ENCODE measurements around the gene RAB26.
A peak's percentile ranks its signal among the peaks of the same experiment; 100 is the strongest.
"Not testable (repeated sequence)": the region's sequence is repeated elsewhere in the genome, so short reads cannot be mapped to it uniquely, and the experiment has no call there.

Gene RAB26

DNA sequence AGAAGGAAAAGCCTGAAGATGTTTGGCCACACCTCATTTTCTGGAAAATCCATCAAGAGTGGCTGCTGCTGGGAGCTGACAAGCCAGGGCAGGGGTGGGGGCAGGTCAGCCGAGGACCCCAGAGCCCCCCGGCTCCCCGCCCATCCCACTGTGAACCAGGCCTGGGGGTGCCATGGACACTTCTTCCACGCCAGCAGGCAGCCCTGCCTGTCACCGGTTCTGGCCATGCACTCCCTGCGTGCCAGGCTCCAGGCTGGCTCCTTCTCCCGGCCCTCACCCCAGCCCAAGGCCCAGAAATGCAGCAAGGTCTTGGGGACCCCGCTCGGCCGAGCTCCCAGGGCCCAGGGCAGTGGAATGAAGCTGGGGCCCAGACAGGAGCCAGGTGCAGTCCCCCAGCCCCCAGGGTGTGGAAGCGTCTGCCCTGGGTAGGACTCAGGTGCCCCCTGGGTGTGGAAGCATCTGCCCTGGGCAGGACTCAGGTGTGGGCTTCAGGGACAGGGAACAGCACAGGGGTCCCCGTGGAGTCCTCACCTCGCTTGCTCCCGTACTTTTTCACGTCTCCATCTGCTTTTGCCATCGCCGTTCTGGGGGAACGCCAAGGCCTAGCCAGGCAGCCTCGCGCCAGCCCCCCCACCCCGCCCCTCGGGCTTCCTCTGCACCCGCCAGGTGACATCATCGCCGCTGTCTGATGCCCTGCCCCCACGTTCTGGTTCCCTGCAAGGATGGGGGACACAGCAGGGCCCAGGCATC, 25.3 kb upstream of the RAB26 start:
- not testable (repeated sequence) for H3K4me3 ChIP-seq (ENCODE audit: low read length); H2AFZ ChIP-seq (ENCODE audit: low read depth, low read length); H3K9me3 ChIP-seq (ENCODE audit: low read length); H3K27me3 ChIP-seq (ENCODE audit: insufficient read depth, low read length); H3K36me3 ChIP-seq (ENCODE audit: insufficient read depth, low read length)
- H3K4me1 ChIP-seq (ENCODE audit: insufficient read depth, low read length): peaks cover 29% of the 10 kb centered on the region

DNA sequence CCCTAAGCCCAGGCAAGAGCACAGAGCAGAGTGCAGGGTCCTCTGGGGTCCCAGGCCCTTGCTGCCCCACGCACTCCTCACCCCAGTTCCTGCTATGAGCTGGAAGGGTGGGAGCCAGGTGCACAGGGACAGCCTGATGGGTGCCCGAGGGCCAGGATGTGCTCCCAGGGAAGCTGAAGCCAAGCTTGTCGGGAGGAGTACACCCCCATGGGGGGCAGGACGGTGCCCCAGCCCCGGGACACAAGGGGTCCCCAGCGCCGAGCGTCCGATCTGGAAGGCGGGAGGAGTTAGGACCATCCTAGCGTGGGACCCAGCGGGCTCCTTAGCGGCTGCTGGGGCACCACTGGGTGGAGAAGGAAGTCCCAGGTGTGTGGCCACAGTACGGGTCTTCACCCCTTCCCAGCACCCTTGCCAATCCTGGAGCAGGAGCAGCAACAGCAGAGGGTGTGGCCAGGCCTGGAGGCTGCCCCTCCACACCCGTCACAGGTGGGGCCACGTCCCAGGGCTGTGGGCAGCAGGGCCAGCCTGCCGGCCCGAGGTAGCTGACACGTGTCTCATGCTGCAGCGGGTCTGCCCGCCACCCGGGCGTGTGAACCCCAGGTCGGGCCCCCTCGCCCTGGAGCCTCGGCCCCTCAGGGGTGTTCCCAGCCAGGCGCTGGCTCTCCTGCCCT, 24.6 kb upstream of the RAB26 start:
- not testable (repeated sequence) for H3K36me3 ChIP-seq (ENCODE audit: insufficient read depth, low read length); H3K9me3 ChIP-seq (ENCODE audit: low read length); H3K4me3 ChIP-seq (ENCODE audit: low read length); H3K27me3 ChIP-seq (ENCODE audit: insufficient read depth, low read length); H2AFZ ChIP-seq (ENCODE audit: low read depth, low read length)
- peaks cover 33% of the 10 kb centered on the region for H3K4me1 ChIP-seq (ENCODE audit: insufficient read depth, low read length)

DNA sequence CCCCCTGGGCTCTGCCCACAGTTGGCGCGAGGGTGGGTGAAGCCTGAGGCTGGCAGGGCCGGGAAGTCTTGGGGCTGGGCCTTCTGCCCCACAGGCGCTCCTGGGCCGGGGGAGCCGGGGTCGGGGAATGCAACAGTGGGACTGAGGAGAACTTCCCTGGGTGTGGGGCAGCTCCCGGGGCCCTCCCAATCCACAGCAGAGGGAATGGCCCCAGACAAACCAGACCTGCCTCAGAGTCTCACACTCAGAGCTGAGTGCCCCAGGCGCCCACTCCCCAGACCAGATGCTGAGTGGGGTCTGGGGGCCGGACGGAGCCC, 24.1 kb upstream of the RAB26 start:
- not testable (repeated sequence) for H3K9me3 ChIP-seq (ENCODE audit: low read length); H3K36me3 ChIP-seq (ENCODE audit: insufficient read depth, low read length); H3K27me3 ChIP-seq (ENCODE audit: insufficient read depth, low read length); H3K4me3 ChIP-seq (ENCODE audit: low read length); H2AFZ ChIP-seq (ENCODE audit: low read depth, low read length)
- peaks cover 34% of the 10 kb centered on the region for H3K4me1 ChIP-seq (ENCODE audit: insufficient read depth, low read length)

DNA sequence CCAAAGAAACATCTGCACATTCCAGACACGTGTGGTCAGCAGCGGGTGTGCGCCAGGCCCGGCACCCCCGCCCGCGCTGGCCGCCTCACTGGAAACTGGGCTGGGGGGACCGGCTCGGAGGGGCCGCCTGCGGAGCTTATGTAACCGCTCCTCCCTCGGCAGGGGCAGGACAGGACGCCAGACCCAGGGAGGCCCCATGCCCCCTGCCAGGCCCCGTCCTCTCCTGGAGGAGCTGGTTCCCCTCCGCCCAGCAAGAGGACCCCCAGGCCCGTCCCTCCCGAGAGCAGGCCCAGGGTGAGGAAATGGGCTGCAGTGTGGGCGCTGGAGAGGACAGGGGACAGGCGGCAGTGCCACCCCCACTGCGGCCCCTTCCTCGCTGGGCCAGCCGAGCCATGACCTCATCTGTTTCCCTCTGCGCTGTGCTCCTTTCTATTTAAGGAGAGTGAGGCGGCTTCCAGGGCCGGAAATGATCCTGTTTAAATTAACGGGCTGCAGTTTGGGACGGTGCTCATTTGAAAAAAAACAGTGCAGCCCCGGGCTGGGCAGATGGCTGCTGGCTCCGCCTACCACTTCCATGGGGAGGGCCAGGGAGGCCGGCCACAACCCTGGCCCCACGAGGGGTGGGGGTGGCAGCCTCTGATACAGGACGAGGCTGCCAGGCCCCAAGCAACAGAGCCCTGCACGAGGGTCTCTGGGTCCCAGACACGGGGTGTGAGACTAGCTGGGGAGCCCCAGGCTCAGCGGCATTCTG, 23.6 kb upstream of the RAB26 start:
- H2AFZ ChIP-seq (ENCODE audit: low read depth, low read length); H3K27me3 ChIP-seq (ENCODE audit: insufficient read depth, low read length); H3K9me3 ChIP-seq (ENCODE audit: low read length); H3K36me3 ChIP-seq (ENCODE audit: insufficient read depth, low read length): not testable (repeated sequence)
- peak overlapping the region; percentile 39 for H3K4me3 ChIP-seq (ENCODE audit: low read length)
- peaks cover 34% of the 10 kb centered on the region for H3K4me1 ChIP-seq (ENCODE audit: insufficient read depth, low read length)

DNA sequence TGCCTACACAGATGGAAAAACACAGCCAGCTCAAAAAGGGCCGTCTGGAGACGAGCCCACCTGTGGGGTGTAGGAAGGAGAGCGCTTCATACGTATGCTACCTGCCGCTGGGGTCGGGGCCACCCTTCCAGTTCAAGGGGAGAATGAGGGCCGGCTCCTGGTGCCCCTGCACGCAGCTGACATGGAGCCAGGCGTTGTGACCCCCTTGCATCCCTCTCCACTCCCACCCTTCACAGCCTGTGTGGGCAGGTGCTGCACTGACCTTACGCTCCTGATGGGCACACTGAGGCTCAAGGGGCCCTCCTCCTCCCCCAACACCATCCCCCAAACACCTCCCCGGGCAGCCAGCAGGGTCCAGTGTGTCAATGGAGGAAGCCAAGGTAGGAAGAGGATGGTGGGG, 22.8 kb upstream of the RAB26 start:
- not testable (repeated sequence) for H2AFZ ChIP-seq (ENCODE audit: low read depth, low read length); H3K36me3 ChIP-seq (ENCODE audit: insufficient read depth, low read length); H3K9me3 ChIP-seq (ENCODE audit: low read length); H3K27me3 ChIP-seq (ENCODE audit: insufficient read depth, low read length)
- H3K4me1 ChIP-seq (ENCODE audit: insufficient read depth, low read length): peaks cover 34% of the 10 kb centered on the region
- peak overlapping the region; percentile 39 for H3K4me3 ChIP-seq (ENCODE audit: low read length)

DNA sequence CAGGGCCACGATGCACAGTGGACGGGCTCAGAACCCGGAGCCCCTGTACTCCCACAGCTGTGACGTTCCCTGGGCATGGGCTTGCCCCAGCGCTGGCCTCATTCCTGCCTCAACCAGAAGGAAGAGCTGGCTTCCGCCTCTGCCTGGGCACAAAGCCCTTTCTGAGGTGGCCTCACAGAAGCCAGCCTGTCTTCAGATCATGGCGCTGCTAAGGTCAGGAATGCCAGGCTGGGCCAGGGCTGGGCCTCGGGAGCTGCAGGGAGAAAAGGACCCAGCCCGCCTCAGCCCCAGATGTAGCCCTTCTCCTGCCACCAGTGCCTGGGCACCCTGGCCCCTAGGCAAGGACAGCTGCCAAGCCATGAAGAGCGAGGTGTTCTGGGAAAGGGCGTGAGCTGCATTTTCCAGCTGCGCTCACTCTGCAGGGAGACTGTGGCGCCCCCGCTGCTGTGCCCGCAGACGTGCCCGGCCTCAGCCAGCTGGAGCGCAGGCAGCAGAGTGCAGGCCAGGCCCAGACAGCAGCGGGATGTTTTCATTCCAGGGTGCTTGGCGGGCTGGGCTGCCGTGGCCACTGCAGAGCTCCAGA, 22.2 kb upstream of the RAB26 start:
- not testable (repeated sequence) for H3K9me3 ChIP-seq (ENCODE audit: low read length); H2AFZ ChIP-seq (ENCODE audit: low read depth, low read length); H3K27me3 ChIP-seq (ENCODE audit: insufficient read depth, low read length); H3K4me3 ChIP-seq (ENCODE audit: low read length); H3K36me3 ChIP-seq (ENCODE audit: insufficient read depth, low read length)
- H3K4me1 ChIP-seq (ENCODE audit: insufficient read depth, low read length): peaks cover 34% of the 10 kb centered on the region

DNA sequence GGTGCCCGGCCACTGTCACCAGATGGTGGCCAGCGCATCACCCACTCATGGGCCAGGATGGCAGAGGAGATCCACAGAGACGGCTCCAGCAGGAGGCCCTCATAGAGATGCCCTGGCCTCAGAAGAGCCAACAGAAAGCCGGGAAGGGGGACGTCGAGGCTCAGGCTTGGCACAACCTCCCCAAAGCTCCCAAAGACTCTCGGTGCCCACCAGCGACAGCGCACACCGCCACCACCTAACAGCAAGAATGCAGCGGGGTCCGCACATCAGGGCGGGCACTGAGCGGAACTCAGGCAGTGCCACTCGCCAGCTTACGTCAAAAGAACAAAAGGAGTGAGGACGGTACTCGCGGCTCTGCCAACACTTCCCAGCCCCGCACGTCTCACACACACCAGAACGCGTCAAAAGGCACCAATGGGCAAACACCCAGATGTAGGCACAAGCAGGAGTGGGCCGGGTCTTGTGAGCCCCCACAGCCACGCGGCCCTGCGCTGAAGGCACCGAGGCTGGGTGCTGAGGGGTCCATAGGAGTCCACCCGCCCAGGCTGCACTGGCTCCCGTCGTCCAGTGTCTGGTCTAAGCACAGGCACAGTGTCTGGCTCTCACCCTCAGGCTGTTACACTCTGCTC, 21.4 kb upstream of the RAB26 start:
- H3K36me3 ChIP-seq (ENCODE audit: insufficient read depth, low read length); H3K9me3 ChIP-seq (ENCODE audit: low read length); H3K27me3 ChIP-seq (ENCODE audit: insufficient read depth, low read length); H3K4me3 ChIP-seq (ENCODE audit: low read length); H2AFZ ChIP-seq (ENCODE audit: low read depth, low read length): not testable (repeated sequence)
- H3K4me1 ChIP-seq (ENCODE audit: insufficient read depth, low read length): peaks cover 34% of the 10 kb centered on the region

DNA sequence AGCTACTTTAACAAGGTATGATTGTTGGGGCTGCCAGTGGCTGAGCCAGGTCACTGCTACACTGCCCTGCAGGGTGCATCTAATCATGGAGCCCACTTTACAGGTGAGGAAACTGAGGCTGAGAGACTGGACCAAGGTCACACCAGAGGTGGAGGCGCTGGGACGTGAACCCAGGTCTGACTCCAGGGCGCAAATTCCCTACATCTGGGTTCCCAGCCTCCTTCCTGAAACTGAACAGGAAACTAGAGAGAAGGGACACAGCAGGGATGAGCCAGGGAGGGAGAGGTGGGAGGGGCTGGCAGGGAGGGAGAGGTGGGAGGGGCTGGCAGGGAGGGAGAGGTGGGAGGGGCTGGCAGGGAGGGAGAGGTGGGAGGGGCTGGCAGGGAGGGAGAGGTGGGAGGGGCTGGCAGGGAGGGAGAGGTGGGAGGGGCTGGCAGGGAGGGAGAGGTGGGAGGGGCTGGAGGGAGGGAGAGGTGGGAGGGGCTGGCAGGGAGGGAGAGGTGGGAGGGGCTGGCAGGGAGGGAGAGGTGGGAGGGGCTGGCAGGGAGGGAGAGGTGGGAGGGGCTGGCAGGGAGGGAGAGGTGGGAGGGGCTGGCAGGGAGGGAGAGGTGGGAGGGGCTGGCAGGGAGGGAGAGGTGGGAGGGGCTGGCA, 20.7 kb upstream of the RAB26 start:
- not testable (repeated sequence) for H3K9me3 ChIP-seq (ENCODE audit: low read length); H3K4me3 ChIP-seq (ENCODE audit: low read length); H2AFZ ChIP-seq (ENCODE audit: low read depth, low read length); H3K36me3 ChIP-seq (ENCODE audit: insufficient read depth, low read length); H3K27me3 ChIP-seq (ENCODE audit: insufficient read depth, low read length)
- H3K4me1 ChIP-seq (ENCODE audit: insufficient read depth, low read length): peaks cover 34% of the 10 kb centered on the region

DNA sequence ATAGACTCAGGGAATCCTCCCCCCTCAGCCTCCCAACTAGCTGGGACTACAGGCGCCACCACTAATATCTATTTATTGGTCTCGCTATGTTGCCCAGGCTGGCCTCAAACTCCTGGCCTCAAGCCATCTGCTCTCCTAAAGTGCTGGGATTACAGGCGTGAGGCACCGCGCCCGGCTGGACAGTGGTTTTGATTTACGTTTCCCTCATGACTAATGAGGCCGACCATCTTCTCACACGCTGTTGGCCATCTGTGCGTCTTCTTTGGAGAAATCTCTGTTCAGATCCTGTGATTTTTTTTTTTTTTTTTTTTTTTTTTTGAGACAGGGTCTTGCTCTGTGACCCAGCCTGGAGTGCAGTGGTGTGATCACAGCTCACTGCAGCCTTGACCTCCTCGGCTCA, 19.2 kb upstream of the RAB26 start:
- not testable (repeated sequence) for H3K27me3 ChIP-seq (ENCODE audit: insufficient read depth, low read length); H3K4me3 ChIP-seq (ENCODE audit: low read length); H3K36me3 ChIP-seq (ENCODE audit: insufficient read depth, low read length); H3K9me3 ChIP-seq (ENCODE audit: low read length); H2AFZ ChIP-seq (ENCODE audit: low read depth, low read length)
- peaks cover 31% of the 10 kb centered on the region for H3K4me1 ChIP-seq (ENCODE audit: insufficient read depth, low read length)

DNA sequence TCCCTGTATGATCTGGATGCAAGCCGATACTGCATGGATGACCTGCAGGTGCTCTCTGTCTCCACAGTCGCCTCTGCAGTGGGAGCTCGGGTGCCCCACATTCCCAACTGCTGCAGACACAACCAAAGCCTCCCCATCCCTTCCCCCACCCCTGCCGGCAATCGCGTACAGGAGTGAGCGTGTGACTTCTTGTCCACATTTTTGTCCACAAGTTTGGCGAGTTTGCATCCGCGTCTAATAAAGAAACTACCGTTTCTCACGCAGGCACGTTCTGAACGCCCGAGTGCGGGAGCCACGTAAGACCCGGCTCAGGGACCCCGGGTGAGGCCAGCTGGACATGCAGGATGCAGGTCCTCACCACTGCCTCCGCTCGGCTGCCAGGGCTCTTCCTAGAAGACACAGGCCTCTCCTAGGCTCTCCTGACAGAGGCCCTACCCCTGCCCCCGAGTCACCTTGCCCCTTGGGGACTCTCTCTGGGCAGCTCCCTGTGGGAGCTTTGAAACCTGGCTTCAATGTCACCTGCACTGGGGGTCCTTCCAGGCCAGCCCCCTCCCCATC, 18.5 kb upstream of the RAB26 start:
- peaks cover 25% of the 10 kb centered on the region for H3K4me1 ChIP-seq (ENCODE audit: insufficient read depth, low read length)
- H3K4me3 ChIP-seq (ENCODE audit: low read length); H2AFZ ChIP-seq (ENCODE audit: low read depth, low read length); H3K9me3 ChIP-seq (ENCODE audit: low read length); H3K27me3 ChIP-seq (ENCODE audit: insufficient read depth, low read length); H3K36me3 ChIP-seq (ENCODE audit: insufficient read depth, low read length): not testable (repeated sequence)

DNA sequence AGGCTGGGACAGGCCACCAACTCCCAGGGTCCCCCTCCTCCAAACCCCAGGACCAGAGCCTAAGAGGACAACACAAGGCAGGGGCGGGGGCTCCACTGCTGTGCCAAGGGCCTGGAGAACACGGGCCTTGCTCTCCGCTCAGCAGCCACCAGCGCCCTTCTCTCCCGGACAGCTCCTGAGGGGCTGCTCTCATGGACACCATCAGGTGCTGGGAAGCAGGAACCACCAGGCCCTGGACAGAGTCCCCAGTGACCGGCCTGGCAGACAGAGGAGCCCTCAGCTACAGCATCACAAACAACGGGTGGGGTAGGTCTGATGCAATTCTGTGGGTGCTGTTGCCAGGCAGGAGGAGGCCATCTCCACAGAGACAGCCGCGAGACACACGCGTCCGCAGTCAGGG, 14.6 kb upstream of the RAB26 start:
- H3K4me3 ChIP-seq (ENCODE audit: low read length); H3K36me3 ChIP-seq (ENCODE audit: insufficient read depth, low read length); H2AFZ ChIP-seq (ENCODE audit: low read depth, low read length); H3K4me1 ChIP-seq (ENCODE audit: insufficient read depth, low read length); H3K9me3 ChIP-seq (ENCODE audit: low read length); H3K27me3 ChIP-seq (ENCODE audit: insufficient read depth, low read length): not testable (repeated sequence)

DNA sequence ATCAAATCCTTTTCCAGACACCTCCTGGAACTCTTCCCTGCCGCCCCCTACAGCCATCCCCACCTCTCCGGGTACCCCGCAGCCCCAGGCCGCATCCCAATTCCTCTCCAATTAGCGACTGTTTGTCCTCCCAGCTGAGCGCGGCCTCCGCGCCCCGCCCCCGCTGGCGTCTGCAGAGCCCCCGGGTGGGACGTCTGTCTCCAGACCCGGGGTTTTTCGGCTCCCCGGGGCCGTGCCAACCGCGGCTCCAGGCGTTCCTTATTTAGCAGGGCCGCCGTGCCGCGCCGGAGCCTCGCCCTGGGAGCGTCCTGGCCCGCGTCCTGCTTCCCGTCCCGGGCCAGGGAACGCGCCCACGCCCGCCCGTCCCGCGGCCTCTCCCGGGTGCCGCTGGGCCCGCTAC, 13.4 kb upstream of the RAB26 start:
- not testable (repeated sequence) for H3K27me3 ChIP-seq (ENCODE audit: insufficient read depth, low read length); H2AFZ ChIP-seq (ENCODE audit: low read depth, low read length); H3K9me3 ChIP-seq (ENCODE audit: low read length); H3K4me1 ChIP-seq (ENCODE audit: insufficient read depth, low read length); H3K36me3 ChIP-seq (ENCODE audit: insufficient read depth, low read length)
- peak overlapping the region; percentile 53 for H3K4me3 ChIP-seq (ENCODE audit: low read length)
